Measurements from ENCODE around the gene TMEM184B. TPM values are rescaled to one million over a fixed set of nuclear protein-coding genes. Genes with fewer than 3 reads are reported as not detected.
"Not testable (repeated sequence)": the region's sequence is repeated elsewhere in the genome, so short reads cannot be mapped to it uniquely, and the experiment has no call there.

TMEM184B gene
- total RNA-seq, 1 experiment from 2014 or later, result 21.5 TPM

- no peak for DNase-seq (ENCODE audit: low spot score)
Measured at GRCh38 chr22:38249301-38249700, 23.5 kb downstream of the TMEM184B start.

- no peak for DNase-seq (ENCODE audit: low spot score)
Measured at GRCh38 chr22:38248280-38248679, 24.5 kb downstream of the TMEM184B start.

- no peak for DNase-seq (ENCODE audit: low spot score)
Measured at GRCh38 chr22:38247713-38248112, 25.1 kb downstream of the TMEM184B start.

GRCh38 chr22:38246692-38247091 lies 26.1 kb downstream of the TMEM184B start:
- no peak for DNase-seq (ENCODE audit: low spot score)

GRCh38 chr22:38246046-38246658 lies 26.7 kb downstream of the TMEM184B start:
- no peak for DNase-seq (ENCODE audit: low spot score)

GRCh38 chr22:38244106-38244505 lies 28.7 kb downstream of the TMEM184B start:
- DNase-seq (ENCODE audit: low spot score), result no peak

- peak; percentile 35 for DNase-seq (ENCODE audit: low spot score)
Measured at GRCh38 chr22:38243007-38243765, 29.6 kb downstream of the TMEM184B start.

- DNase-seq (ENCODE audit: low spot score), result peak; percentile 82
Measured at GRCh38 chr22:38240734-38241252, 32.0 kb downstream of the TMEM184B start.

GRCh38 chr22:38239101-38239761 lies 33.6 kb downstream of the TMEM184B start:
- peak; percentile 90 for DNase-seq (ENCODE audit: low spot score)

GRCh38 chr22:38238519-38239071 lies 34.2 kb downstream of the TMEM184B start:
- DNase-seq (ENCODE audit: low spot score), result no peak

- DNase-seq (ENCODE audit: low spot score), result no peak
Measured at GRCh38 chr22:38236786-38237185, 36.0 kb downstream of the TMEM184B start.

- no peak for DNase-seq (ENCODE audit: low spot score)
Measured at GRCh38 chr22:38235240-38235850, 37.5 kb downstream of the TMEM184B start.

GRCh38 chr22:38233856-38234255 lies 39.0 kb downstream of the TMEM184B start:
- DNase-seq (ENCODE audit: low spot score), result not testable (repeated sequence)

- DNase-seq (ENCODE audit: low spot score), result no peak
Measured at GRCh38 chr22:38233427-38233826, 39.4 kb downstream of the TMEM184B start.

GRCh38 chr22:38232196-38232595 lies 40.6 kb downstream of the TMEM184B start:
- DNase-seq (ENCODE audit: low spot score), result no peak

- DNase-seq (ENCODE audit: low spot score), result no peak
Measured at GRCh38 chr22:38230916-38231315, 41.9 kb downstream of the TMEM184B start.

GRCh38 chr22:38230108-38230825 lies 42.5 kb downstream of the TMEM184B start:
- DNase-seq (ENCODE audit: low spot score), result peak; percentile 58

- peak; percentile 84 for DNase-seq (ENCODE audit: low spot score)
Measured at GRCh38 chr22:38228873-38229740, 43.7 kb downstream of the TMEM184B start.

- no peak for DNase-seq (ENCODE audit: low spot score)
Measured at GRCh38 chr22:38228326-38228872, 44.4 kb downstream of the TMEM184B start.
